IMR-90 (cell line): ENCODE measurements around the gene FAU. TPM values are rescaled to one million over a fixed set of nuclear protein-coding genes. Genes with fewer than 3 reads are reported as not detected.
A peak's percentile ranks its signal among the peaks of the same experiment; 100 is the strongest.

Experiments used
- ATAC-seq: fragments of 200-7000 bp; cut with Tn5 transposase; 2 replicates; pipeline ENCODE4 v1.9.1; 2020; ENCODE audit warnings: low read depth, mild to moderate bottlenecking, moderate library complexity
- BruUV-seq: library from RNA; stranded (reverse); fragments of 400-500 nt; replicated peaks from 2 replicates; lab custom pipeline; 2021; lab: Mats Ljungman, UMichigan
- CTCF ChIA-PET: fragments of 300-600 bp; formaldehyde crosslinking; extraction: SDS; loops from one replicate; lab custom pipeline; 2021; ENCODE audit warnings: antibody characterized with exemption; lab: Yijun Ruan, JAX
- POLR2A ChIA-PET: fragments of 300-600 bp; sonication (Branson Sonifier 250); formaldehyde crosslinking; loops from one replicate; lab custom pipeline; 2022; ENCODE audit warnings: antibody characterized with exemption; ENCODE audit not compliant: unreplicated experiment; lab: Charles Lee
- DNase-seq: peaks from one replicate; pipeline ENCODE4 v3.0.0; 2013
- H2AFZ ChIP-seq: replicated peaks from 2 replicates; pipeline ENCODE3; 2013; ENCODE audit warnings: low read length, mild to moderate bottlenecking; ENCODE audit not compliant: poor library complexity
- H2AK5ac ChIP-seq: 2 replicates; pipeline ENCODE4 v1.6.1; 2013; ENCODE audit warnings: low read depth, low read length, inconsistent platforms
- H2AK9ac ChIP-seq: replicated peaks from 2 replicates; pipeline ENCODE3; 2013; ENCODE audit warnings: mild to moderate bottlenecking, low read depth, low read length, moderate library complexity; ENCODE audit not compliant: poor library complexity
- H2BK120ac ChIP-seq: 2 replicates; pipeline ENCODE4 v1.6.1; 2013; ENCODE audit warnings: low read depth, low read length, inconsistent platforms
- H2BK15ac ChIP-seq: 3 replicates; pipeline ENCODE4 v1.6.1; 2013; ENCODE audit warnings: low read depth, low read length, inconsistent platforms
- H2BK20ac ChIP-seq: 2 replicates; pipeline ENCODE4 v1.6.1; 2013; ENCODE audit warnings: low read depth, mild to moderate bottlenecking, inconsistent platforms, low read length, moderate library complexity
- H2BK5ac ChIP-seq: 2 replicates; pipeline ENCODE4 v1.6.1; 2013; ENCODE audit warnings: mild to moderate bottlenecking, low read depth, low read length, inconsistent platforms; ENCODE audit not compliant: poor library complexity, severe bottlenecking
- H3K14ac ChIP-seq: replicated peaks from 2 replicates; pipeline ENCODE4 v1.6.1; 2013; ENCODE audit warnings: low read depth, low read length, inconsistent platforms
- H3K18ac ChIP-seq: 2 replicates; pipeline ENCODE4 v1.6.1; 2013; ENCODE audit warnings: low read depth, low read length, control low read depth
- H3K23ac ChIP-seq: 2 replicates; pipeline ENCODE4 v1.6.1; 2013; ENCODE audit warnings: low read depth, low read length, inconsistent platforms
- H3K27ac ChIP-seq: 2 replicates; pipeline ENCODE4 v1.5.1; 2013; ENCODE audit warnings: mild to moderate bottlenecking, control low read depth, low read length; ENCODE audit not compliant: insufficient read depth
- H3K27me3 ChIP-seq: 2 replicates; pipeline ENCODE4 v1.6.1; 2013; ENCODE audit warnings: low read length; ENCODE audit not compliant: control insufficient read depth, insufficient read depth
- H3K36me3 ChIP-seq: 2 replicates; pipeline ENCODE4 v1.6.1; 2013; ENCODE audit warnings: low read length, mixed read lengths; ENCODE audit not compliant: control insufficient read depth, insufficient read depth
- H3K4ac ChIP-seq: 2 replicates; pipeline ENCODE4 v1.6.1; 2013; ENCODE audit warnings: low read depth, low read length, inconsistent platforms
- H3K4me1 ChIP-seq: 2 replicates; pipeline ENCODE4 v1.6.1; 2013; ENCODE audit warnings: low read length, mixed read lengths; ENCODE audit not compliant: control insufficient read depth, insufficient read depth
- H3K4me2 ChIP-seq: 2 replicates; pipeline ENCODE4 v1.6.1; 2013; ENCODE audit warnings: low read depth, mild to moderate bottlenecking, control low read depth, low read length, moderate library complexity
- H3K4me3 ChIP-seq: 2 replicates; pipeline ENCODE4 v1.5.1; 2013; ENCODE audit warnings: low read depth, mild to moderate bottlenecking, control low read depth, low read length, moderate library complexity; ENCODE audit not compliant: insufficient read depth
- H3K56ac ChIP-seq: 2 replicates; pipeline ENCODE4 v1.6.1; 2013; ENCODE audit warnings: low read length, inconsistent platforms; ENCODE audit not compliant: insufficient read depth; ENCODE audit errors: extremely low read depth
- H3K79me1 ChIP-seq, 2 experiments: 2 replicates each; pipeline ENCODE4 v1.6.1; 2013; ENCODE audit warnings: low read length in 2 of 2, inconsistent platforms in 1 of 2, low read depth in 1 of 2
- H3K9ac ChIP-seq: 2 replicates; pipeline ENCODE4 v1.6.1; 2013; ENCODE audit warnings: low read depth, low read length, control low read depth
- H3K9me1 ChIP-seq: 2 replicates; pipeline ENCODE4 v1.6.1; 2013; ENCODE audit warnings: low read length, inconsistent platforms; ENCODE audit not compliant: insufficient read depth
- H3K9me3 ChIP-seq: 2 replicates; pipeline ENCODE4 v1.6.1; 2013; ENCODE audit warnings: low read length; ENCODE audit not compliant: control insufficient read depth, insufficient read depth
- H4K20me1 ChIP-seq: 2 replicates; pipeline ENCODE4 v1.6.1; 2013; ENCODE audit warnings: low read length, inconsistent platforms; ENCODE audit not compliant: insufficient read depth
- H4K5ac ChIP-seq: 2 replicates; pipeline ENCODE4 v1.6.1; 2013; ENCODE audit warnings: mild to moderate bottlenecking, low read depth, low read length, control low read depth
- H4K8ac ChIP-seq, 2 experiments: 2 replicates each; pipeline ENCODE4 v1.6.1; 2013; ENCODE audit warnings: low read depth in 2 of 2, low read length in 2 of 2, control low read depth in 1 of 2, inconsistent platforms in 1 of 2
- H4K91ac ChIP-seq: 2 replicates; pipeline ENCODE4 v1.6.1; 2013; ENCODE audit warnings: low read depth, low read length, inconsistent platforms; ENCODE audit not compliant: insufficient read depth
- BHLHE40 ChIP-seq: fragments of 150-350 bp; IDR thresholded peaks from 2 replicates; pipeline ENCODE4 v1.6.1; 2016; ENCODE audit warnings: mild to moderate bottlenecking, low read depth, low read length
- CHD1 ChIP-seq: IDR thresholded peaks from 2 replicates; pipeline ENCODE4 v1.6.1; 2012; ENCODE audit warnings: low read depth, low read length, improper control_type of control experiment
- FOS ChIP-seq: fragments of 150-350 bp; IDR thresholded peaks from 2 replicates; pipeline ENCODE4 v1.6.1; 2016; ENCODE audit warnings: low read depth, low read length
- MAZ ChIP-seq: IDR thresholded peaks from 2 replicates; pipeline ENCODE4 v1.6.1; 2012; ENCODE audit warnings: low read depth, mild to moderate bottlenecking, low read length, improper control_type of control experiment, moderate library complexity, borderline replicate concordance
- MXI1 ChIP-seq: IDR thresholded peaks from 2 replicates; pipeline ENCODE4 v1.6.1; 2012; ENCODE audit warnings: low read depth, mild to moderate bottlenecking, low read length, moderate library complexity, borderline replicate concordance
- POLR2A ChIP-seq: IDR thresholded peaks from 2 replicates; pipeline ENCODE4 v1.6.1; 2012; ENCODE audit warnings: mild to moderate bottlenecking, low read depth, low read length
- RFX5 ChIP-seq: IDR thresholded peaks from 2 replicates; pipeline ENCODE4 v1.8.0; 2012; ENCODE audit warnings: low read depth, mild to moderate bottlenecking, low read length, moderate library complexity
- WGBS, 2 experiments: methylation state at CpG; one replicate each; pipeline versions ENCODE4 v1.1.5 to v1.1.7; 2013; ENCODE audit warnings: missing lambda C conversion rate in 2 of 2; ENCODE audit not compliant: insufficient read length in 1 of 2; ENCODE audit errors: extremely low coverage in 2 of 2; 5-methylcytosine and 5-hydroxymethylcytosine counted together
- dilution Hi-C: fragments of 300-500 bp; cut with HindIII; formaldehyde crosslinking; loops from one replicate; pipeline ENCODE4 v1.14.3; 2018; ENCODE audit warnings: low sequenced_read_pairs; ENCODE audit not compliant: unreplicated experiment
- in situ Hi-C: fragments of 300-500 bp; cut with MboI; formaldehyde crosslinking; loops from 3 replicates; pipeline ENCODE4 v1.14.3; 2019; ENCODE audit warnings: low sequenced_read_pairs, inconsistent platforms, mixed read lengths
- intact Hi-C: fragments of 100-400 bp; cut with micrococcal nuclease; formaldehyde crosslinking; loops from 2 replicates; pipeline ENCODE4 v1.10.0; 2022
- polyA plus RNA-seq, 3 experiments: library from polyadenylated mRNA; depleted of rRNA; stranded (reverse); fragments of >200 nt; gene quantifications; 2 replicates each; pipeline ENCODE4 v1.2.3, GENCODE V29; 2012; ENCODE audit warnings: low replicate concordance in 1 of 3
- total RNA-seq: library from RNA; depleted of rRNA; stranded (reverse); fragments of >200 nt; gene quantifications from 2 replicates; pipeline ENCODE4 v1.2.3, GENCODE V29; 2012

Gene FAU
- total and polyA plus RNA-seq, 2 of the 4 experiments (the other 2 are of a cell fraction), result 189 to 652 TPM

DNA sequence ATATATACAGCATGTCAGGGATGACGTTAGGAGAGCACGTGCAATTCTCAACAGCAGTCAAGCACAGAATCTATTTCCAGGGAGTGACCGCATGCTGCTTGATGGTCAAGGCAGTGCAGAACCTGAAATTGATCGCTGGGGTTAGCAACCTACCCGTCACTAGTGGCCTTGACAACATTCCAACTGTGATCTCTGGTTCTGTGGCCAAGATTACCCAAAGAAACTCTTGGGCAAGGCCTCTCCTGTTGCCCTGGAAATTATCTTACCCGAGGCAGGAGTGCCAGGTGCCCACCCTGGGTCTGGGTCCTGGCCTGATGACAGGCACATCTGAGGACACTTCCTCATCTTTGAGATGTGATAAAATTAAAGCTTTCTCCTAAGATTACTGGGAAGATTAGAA is 8.1 kb downstream of the FAU start:
- no peak for TF ChIP-seq RFX5
- no peak for TF ChIP-seq FOS
- TF ChIP-seq POLR2A, result no peak
- no peak for TF ChIP-seq CHD1
- no peak for TF ChIP-seq MAZ
- no peak for TF ChIP-seq BHLHE40
- TF ChIP-seq MXI1, result no peak
- no peak overlapping the region for H2BK5ac ChIP-seq
- intact Hi-C loops, result loop anchor here (5.0 kb wide), 1 partner anchor 138 kb away; no protein-coding TSS in a partner anchor
- peaks cover 10% of the 10 kb centered on the region for H3K36me3 ChIP-seq
- H3K4me3 ChIP-seq, result no peak overlapping the region
- no peak overlapping the region for H3K9ac ChIP-seq
- no peak overlapping the region for H4K8ac ChIP-seq
- peaks cover 0 to 29% of the 10 kb centered on the region in 2 experiments for H3K79me1 ChIP-seq
- ATAC-seq (no peak), DNase-seq (no peak)
- no peak overlapping the region for H2AK5ac ChIP-seq
- peaks cover 20% of the 10 kb centered on the region for H3K4me1 ChIP-seq
- H3K14ac ChIP-seq, result no peak overlapping the region
- no peak overlapping the region for H3K23ac ChIP-seq
- H2AK9ac ChIP-seq, result peak overlapping the region; percentile 67
- no peak overlapping the region for H3K18ac ChIP-seq
- no peaks in the 10 kb centered on the region for H3K9me3 ChIP-seq
- H3K4me2 ChIP-seq, result no peak overlapping the region
- no peak overlapping the region for H2BK15ac ChIP-seq
- WGBS, 2 experiments, result 97% methylated on average over 3 of the region's 6 CpGs; no CpG with 5 or more reads in 1 of the 2 experiments
- in situ Hi-C loops, result no loop called here
- H2AFZ ChIP-seq, result no peak overlapping the region
- no peak overlapping the region for H3K27ac ChIP-seq
- dilution Hi-C loops, result no loop called here
- POLR2A ChIA-PET, result no interaction called here
- no TSS peak for BruUV-seq
- H3K56ac ChIP-seq, result no peak overlapping the region
- peaks cover 11% of the 10 kb centered on the region; the same call in 1 of the 2 replicates for H4K20me1 ChIP-seq
- H4K91ac ChIP-seq, result no peak overlapping the region
- 0 out of 2 replicates have a peak, but pooled peaks cover 2% of the 10 kb centered on the region for H3K9me1 ChIP-seq
- no peak overlapping the region for H4K5ac ChIP-seq
- CTCF ChIA-PET, result interaction anchor here (0.6 kb wide), 1 partner anchor 598 kb away, joined by 3 read pairs; no protein-coding TSS in a partner anchor
- H3K27me3 ChIP-seq, result no peaks in the 10 kb centered on the region
- no peak overlapping the region for H2BK120ac ChIP-seq
- H3K4ac ChIP-seq, result no peak overlapping the region
- no peak overlapping the region for H2BK20ac ChIP-seq
